CD4-positive, alpha-beta T cell (primary cell): ENCODE results near the gene ZMYND11. TPM values are rescaled to one million over a fixed set of nuclear protein-coding genes. Genes with fewer than 3 reads are reported as not detected.

Experiments used
- ATAC-seq: fragments of 200-7000 bp; cut with Tn5 transposase; one replicate; pipeline ENCODE4 v1.10.0; 2022; ENCODE audit warnings: mild to moderate bottlenecking; ENCODE audit not compliant: poor library complexity
- CTCF ChIA-PET: fragments of 350-600 bp; sonication (Branson Sonifier 250); formaldehyde crosslinking; loops from one replicate; lab custom pipeline; 2021; ENCODE audit warnings: antibody characterized with exemption, inconsistent platforms; lab: Charles Lee
- POLR2A ChIA-PET: fragments of 350-600 bp; sonication (Branson Sonifier 250); formaldehyde crosslinking; loops from one replicate; lab custom pipeline; 2021; ENCODE audit warnings: antibody characterized with exemption, inconsistent platforms; lab: Charles Lee
- DNase-seq, 14 experiments: peaks; one replicate each; pipeline ENCODE4 v3.0.0-alpha.2; 2013 to 2020; ENCODE audit warnings: mixed read lengths in 2 of 14
- H3K27ac ChIP-seq, 2 donors: one replicate each; pipeline versions ENCODE4 v1.5.1 to v1.7.0; 2013; ENCODE audit warnings: low read length in 2 of 2, low read depth in 1 of 2, mild to moderate bottlenecking in 1 of 2
- H3K27me3 ChIP-seq, 2 experiments: 1 replicate in 1 of 2; 2 replicates in 1 of 2; pipeline versions ENCODE4 v1.6.1 to v1.7.0; 2013; ENCODE audit warnings: low read length in 2 of 2, control low read depth in 1 of 2, mild to moderate bottlenecking in 1 of 2, moderate library complexity in 1 of 2; ENCODE audit not compliant: insufficient read depth in 2 of 2, control insufficient read depth in 1 of 2
- H3K36me3 ChIP-seq: one replicate; pipeline ENCODE4 v1.6.1; 2013; ENCODE audit warnings: low read length, control low read depth; ENCODE audit not compliant: insufficient read depth
- H3K4me1 ChIP-seq: one replicate; pipeline ENCODE4 v1.6.1; 2013; ENCODE audit warnings: low read length, control low read depth; ENCODE audit not compliant: insufficient read depth
- H3K4me3 ChIP-seq: one replicate; pipeline ENCODE4 v1.5.1; 2013; ENCODE audit warnings: mild to moderate bottlenecking, low read length, moderate library complexity
- H3K9me3 ChIP-seq, 2 experiments: 1 replicate in 1 of 2; 2 replicates in 1 of 2; pipeline versions ENCODE4 v1.6.1 to v1.7.0; 2013; ENCODE audit warnings: low read length in 2 of 2, mild to moderate bottlenecking in 2 of 2, control low read depth in 1 of 2, moderate library complexity in 1 of 2; ENCODE audit not compliant: control insufficient read depth in 1 of 2, insufficient read depth in 1 of 2
- H3K27ac Mint-ChIP-seq: one replicate; pipeline ENCODE4 v1.8.0; 2020; ENCODE audit warnings: mixed read lengths
- H3K27me3 Mint-ChIP-seq: one replicate; pipeline ENCODE4 v1.8.0; 2021; ENCODE audit warnings: mixed read lengths
- H3K36me3 Mint-ChIP-seq: one replicate; pipeline ENCODE4 v1.8.0; 2021; ENCODE audit warnings: low read depth, mixed read lengths
- H3K4me1 Mint-ChIP-seq: one replicate; pipeline ENCODE4 v1.8.0; 2021; ENCODE audit warnings: low read depth, mixed read lengths
- H3K4me3 Mint-ChIP-seq: one replicate; pipeline ENCODE4 v1.8.0; 2020; ENCODE audit warnings: mild to moderate bottlenecking, mixed read lengths
- H3K9me3 Mint-ChIP-seq: one replicate; pipeline ENCODE4 v1.8.0; 2020; ENCODE audit warnings: mixed read lengths
- intact Hi-C, 2 experiments: fragments of 100-400 bp; cut with DNase I in 1 of 2; cut with micrococcal nuclease in 1 of 2; formaldehyde crosslinking; loops; one replicate each; pipeline versions ENCODE4 v1.15.1 to v1.9.0; 2023 to 2025; cut with DNase I, micrococcal nuclease
- total RNA-seq, 174 experiments: library from RNA in 2 of 174; stranded (reverse) in 2 of 174; gene quantifications; one replicate each; pipeline ENCODE4 v1.2.3 and lab custom pipeline; 2021 to 2026
- TF ChIP-seq, protein P1 (sequence below): fragments of 200-600 bp; IDR thresholded peaks from one replicate; pipeline ENCODE4 v1.8.0; 2022; ENCODE audit warnings: antibody characterized with exemption, mild to moderate bottlenecking

ZMYND11 gene
- total RNA-seq, 2 experiments from 2014 or later = 19.9 to 22.2 TPM

DNA sequence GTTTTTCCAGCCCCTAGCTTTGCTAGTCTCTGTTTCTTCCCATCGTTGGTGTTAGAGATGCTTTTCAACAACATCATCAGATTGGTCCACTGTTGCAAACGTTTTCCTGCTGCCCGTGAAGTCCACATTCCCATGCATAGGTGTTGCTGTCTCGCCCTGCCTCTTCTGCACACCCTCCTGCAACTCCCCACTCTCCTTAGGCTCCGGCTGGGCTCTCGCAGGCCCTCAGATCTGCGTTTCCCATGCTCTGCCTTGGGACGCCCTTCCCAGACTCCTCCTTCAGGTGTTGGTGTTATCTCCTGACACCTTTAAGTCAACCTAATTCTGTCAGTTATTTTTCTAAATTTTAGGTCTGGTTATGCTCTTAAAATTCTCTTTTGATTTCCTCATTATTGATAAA, 55.0 kb downstream of the ZMYND11 start:
- peaks cover 74% of the 10 kb centered on the region for H3K36me3 Mint-ChIP-seq
- DNase-seq (no peak), ATAC-seq (no peak)
- Histone ChIP-seq H3K4me3 (no peak overlapping the region), H3K27ac (no peak overlapping the region), H3K4me1 (no peaks in the 10 kb centered on the region), H3K36me3 (peaks cover 5% of the 10 kb centered on the region), H3K27me3 (no peaks in the 10 kb centered on the region), H3K9me3 (no peaks in the 10 kb centered on the region)
- CTCF ChIA-PET = no interaction called here
- H3K4me3 Mint-ChIP-seq = no peak overlapping the region
- intact Hi-C loops = no loop called here
- H3K9me3 Mint-ChIP-seq = no peaks in the 10 kb centered on the region
- no peak overlapping the region for H3K27ac Mint-ChIP-seq
- POLR2A ChIA-PET = no interaction called here
- H3K4me1 Mint-ChIP-seq = peaks cover 33% of the 10 kb centered on the region
- H3K27me3 Mint-ChIP-seq = no peaks in the 10 kb centered on the region
- TF ChIP-seq, protein P1, sequence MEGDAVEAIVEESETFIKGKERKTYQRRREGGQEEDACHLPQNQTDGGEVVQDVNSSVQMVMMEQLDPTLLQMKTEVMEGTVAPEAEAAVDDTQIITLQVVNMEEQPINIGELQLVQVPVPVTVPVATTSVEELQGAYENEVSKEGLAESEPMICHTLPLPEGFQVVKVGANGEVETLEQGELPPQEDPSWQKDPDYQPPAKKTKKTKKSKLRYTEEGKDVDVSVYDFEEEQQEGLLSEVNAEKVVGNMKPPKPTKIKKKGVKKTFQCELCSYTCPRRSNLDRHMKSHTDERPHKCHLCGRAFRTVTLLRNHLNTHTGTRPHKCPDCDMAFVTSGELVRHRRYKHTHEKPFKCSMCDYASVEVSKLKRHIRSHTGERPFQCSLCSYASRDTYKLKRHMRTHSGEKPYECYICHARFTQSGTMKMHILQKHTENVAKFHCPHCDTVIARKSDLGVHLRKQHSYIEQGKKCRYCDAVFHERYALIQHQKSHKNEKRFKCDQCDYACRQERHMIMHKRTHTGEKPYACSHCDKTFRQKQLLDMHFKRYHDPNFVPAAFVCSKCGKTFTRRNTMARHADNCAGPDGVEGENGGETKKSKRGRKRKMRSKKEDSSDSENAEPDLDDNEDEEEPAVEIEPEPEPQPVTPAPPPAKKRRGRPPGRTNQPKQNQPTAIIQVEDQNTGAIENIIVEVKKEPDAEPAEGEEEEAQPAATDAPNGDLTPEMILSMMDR = no peak

DNA sequence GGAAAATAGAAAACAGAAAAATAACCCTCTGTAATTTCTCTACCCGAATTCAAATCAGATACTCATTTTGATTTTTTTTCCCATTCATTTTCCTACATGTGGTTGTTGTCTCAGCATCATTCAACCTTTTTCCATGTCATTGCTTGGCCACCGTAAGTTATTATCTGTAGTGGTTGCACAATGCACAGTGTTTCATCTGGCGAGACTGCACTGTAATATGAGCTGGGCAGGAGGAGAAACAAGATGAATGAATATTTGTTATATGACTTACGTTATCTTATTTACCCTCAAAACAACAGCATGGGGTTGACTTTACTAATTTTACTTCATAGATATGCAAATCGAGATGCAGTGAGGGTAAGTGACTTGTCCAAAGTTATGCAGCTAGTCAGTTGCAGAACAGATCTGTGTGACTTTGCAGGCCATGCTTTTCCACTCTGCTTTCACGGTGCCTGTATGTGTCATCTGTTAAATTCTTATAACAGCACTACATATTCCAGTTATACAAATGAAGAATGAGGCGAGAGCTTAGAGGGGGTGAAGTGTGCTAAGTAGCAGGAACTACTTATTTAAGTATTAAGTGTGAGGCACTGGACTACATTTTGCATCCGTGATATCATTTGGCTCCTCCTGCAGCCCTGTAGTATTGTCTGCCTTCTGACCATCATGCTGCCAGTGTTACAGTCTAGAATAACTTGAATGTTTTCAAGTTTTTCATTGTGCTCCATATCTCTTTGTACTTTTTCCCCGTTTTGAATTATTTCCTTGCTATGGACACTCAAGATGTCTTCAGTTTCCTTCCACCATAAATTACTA, 56.7 kb downstream of the ZMYND11 start:
- Mint-ChIP-seq H3K36me3 (peaks cover 79% of the 10 kb centered on the region), H3K4me1 (peaks cover 33% of the 10 kb centered on the region), H3K4me3 (no peak overlapping the region), H3K27me3 (no peaks in the 10 kb centered on the region), H3K27ac (no peak overlapping the region), H3K9me3 (no peaks in the 10 kb centered on the region)
- intact Hi-C loops = no loop called here
- ChIA-PET POLR2A (no interaction called here), CTCF (no interaction called here)
- no peaks in the 10 kb centered on the region for H3K27me3 ChIP-seq
- no peaks in the 10 kb centered on the region for H3K9me3 ChIP-seq
- H3K4me1 ChIP-seq = no peaks in the 10 kb centered on the region
- no peak for DNase-seq
- peaks cover 8% of the 10 kb centered on the region for H3K36me3 ChIP-seq
- TF ChIP-seq, protein P1 = no peak
- no peak overlapping the region for H3K27ac ChIP-seq
- no peak for ATAC-seq
- H3K4me3 ChIP-seq = no peak overlapping the region

DNA sequence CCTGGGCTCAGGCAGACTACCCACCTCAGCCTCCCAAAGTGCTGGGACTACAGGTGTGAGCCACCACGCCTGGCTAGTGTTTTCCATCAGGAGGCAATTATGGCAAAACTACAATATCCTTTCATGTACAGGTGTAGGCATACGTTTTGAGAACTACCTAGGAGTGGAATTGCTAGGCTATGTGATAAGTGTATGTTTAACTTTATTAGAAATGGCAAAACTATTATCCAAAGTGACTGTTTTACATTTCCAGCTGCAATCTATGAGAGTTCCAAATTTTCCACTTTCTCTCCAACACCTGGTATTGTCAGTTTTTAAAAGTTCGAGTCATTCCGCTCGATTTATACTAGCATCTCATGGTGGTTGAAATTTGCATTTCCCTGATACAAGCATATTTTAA, 59.0 kb downstream of the ZMYND11 start:
- Mint-ChIP-seq H3K27me3 (no peaks in the 10 kb centered on the region), H3K9me3 (no peaks in the 10 kb centered on the region), H3K4me1 (peaks cover 33% of the 10 kb centered on the region), H3K27ac (no peak overlapping the region), H3K4me3 (no peak overlapping the region), H3K36me3 (peaks cover 68% of the 10 kb centered on the region)
- CTCF ChIA-PET = no interaction called here
- DNase-seq (no peak), ATAC-seq (no peak)
- Histone ChIP-seq H3K9me3 (no peaks in the 10 kb centered on the region), H3K36me3 (peaks cover 9% of the 10 kb centered on the region), H3K27ac (no peak overlapping the region), H3K4me1 (no peaks in the 10 kb centered on the region), H3K4me3 (no peak overlapping the region), H3K27me3 (no peaks in the 10 kb centered on the region)
- POLR2A ChIA-PET = no interaction called here
- intact Hi-C loops = no loop called here
- TF ChIP-seq, protein P1 = no peak
